GM23338 (cell line): ENCODE results near the gene RPS6KA3. TPM values are rescaled to one million over a fixed set of nuclear protein-coding genes. Genes with fewer than 3 reads are reported as not detected.

Source experiments
- ATAC-seq: fragments of 200-7000 bp; cut with Tn5 transposase; 3 replicates; pipeline ENCODE4 v1.9.1; 2020
- DNase-seq: peaks from one replicate; pipeline ENCODE4 v3.0.0-alpha.2; 2015; ENCODE audit warnings: low spot score
- H2AFZ ChIP-seq: fragments of 200-600 bp; sonication (generic); 2 replicates; pipeline ENCODE4 v1.8.0; 2016; ENCODE audit warnings: antibody characterized with exemption, mild to moderate bottlenecking, moderate library complexity
- H3F3A ChIP-seq: fragments of 200-600 bp; sonication (generic); replicated peaks from 2 replicates; pipeline ENCODE4 v1.8.0; 2017; ENCODE audit warnings: antibody characterized with exemption, mixed run types, low read depth
- H3K27ac ChIP-seq: fragments of 200-600 bp; sonication (generic); 2 replicates; pipeline ENCODE4 v1.6.1; 2016; ENCODE audit warnings: low read depth
- H3K27me3 ChIP-seq: fragments of 200-600 bp; sonication (generic); 2 replicates; pipeline ENCODE4 v1.8.0; 2016; ENCODE audit warnings: mild to moderate bottlenecking, mixed run types, moderate library complexity; ENCODE audit not compliant: insufficient read depth
- H3K36me3 ChIP-seq: fragments of 200-600 bp; sonication (generic); 2 replicates; pipeline ENCODE4 v1.8.0; 2016; ENCODE audit warnings: mild to moderate bottlenecking; ENCODE audit not compliant: insufficient read depth
- H3K4me1 ChIP-seq: fragments of 200-600 bp; sonication (generic); 2 replicates; pipeline ENCODE4 v1.8.0; 2016; ENCODE audit warnings: mild to moderate bottlenecking, moderate library complexity; ENCODE audit not compliant: insufficient read depth
- H3K4me2 ChIP-seq: fragments of 200-600 bp; sonication (generic); 2 replicates; pipeline ENCODE4 v1.7.1; 2017; ENCODE audit warnings: mixed run types
- H3K4me3 ChIP-seq: fragments of 200-600 bp; sonication (generic); 2 replicates; pipeline ENCODE4 v1.6.1; 2016; ENCODE audit warnings: mixed run types
- H3K79me2 ChIP-seq: fragments of 200-600 bp; sonication (generic); replicated peaks from 2 replicates; pipeline ENCODE4 v1.8.0; 2017; ENCODE audit warnings: mild to moderate bottlenecking; ENCODE audit not compliant: insufficient read depth
- H3K9me2 ChIP-seq: fragments of 200-600 bp; sonication (generic); 2 replicates; pipeline ENCODE4 v1.8.0; 2017; ENCODE audit not compliant: insufficient read depth
- H4K20me1 ChIP-seq: fragments of 200-600 bp; sonication (generic); replicated peaks from 2 replicates; pipeline ENCODE4 v1.8.0; 2017; ENCODE audit warnings: mild to moderate bottlenecking; ENCODE audit not compliant: insufficient read depth
- H3K27ac Mint-ChIP-seq: 2 replicates; pipeline ENCODE4 v1.8.0; 2020; ENCODE audit warnings: inconsistent platforms, mild to moderate bottlenecking, moderate library complexity, mixed read lengths
- H3K27me3 Mint-ChIP-seq: 3 replicates; pipeline ENCODE4 v1.8.0; 2022; ENCODE audit warnings: low read depth, mild to moderate bottlenecking, moderate library complexity, mixed read lengths, inconsistent platforms; ENCODE audit not compliant: insufficient read depth, poor library complexity
- H3K36me3 Mint-ChIP-seq: 3 replicates; pipeline ENCODE4 v1.8.0; 2021; ENCODE audit warnings: low read depth, mild to moderate bottlenecking, inconsistent platforms, moderate library complexity, mixed read lengths
- H3K4me1 Mint-ChIP-seq: 3 replicates; pipeline ENCODE4 v1.8.0; 2020; ENCODE audit warnings: mild to moderate bottlenecking, inconsistent platforms, mixed read lengths
- H3K4me3 Mint-ChIP-seq: 3 replicates; pipeline ENCODE4 v1.8.0; 2021; ENCODE audit warnings: moderate library complexity, mild to moderate bottlenecking, inconsistent platforms, mixed read lengths
- H3K9me3 Mint-ChIP-seq: 3 replicates; pipeline ENCODE4 v1.8.0; 2020; ENCODE audit warnings: moderate library complexity, mild to moderate bottlenecking, inconsistent platforms, mixed read lengths
- CTCF ChIP-seq, 2 experiments: fragments of 200-600 bp in 1 of 2; sonication (generic) in 1 of 2; conservative IDR thresholded peaks; 2 replicates each; pipeline versions ENCODE4 v1.5.1 to v1.6.1; 2016 to 2017; ENCODE audit warnings: antibody characterized with exemption in 2 of 2, low read depth in 2 of 2, mild to moderate bottlenecking in 2 of 2, moderate library complexity in 1 of 2
- EZH2 ChIP-seq: fragments of 200-600 bp; sonication (generic); IDR thresholded peaks from one replicate; pipeline ENCODE4 v1.8.0; 2017; ENCODE audit warnings: antibody characterized with exemption, mild to moderate bottlenecking, low read depth; ENCODE audit not compliant: unreplicated experiment
- JUNB ChIP-seq: IDR thresholded peaks from one replicate; pipeline ENCODE4 v1.6.1; 2016; ENCODE audit warnings: antibody characterized with exemption; ENCODE audit not compliant: unreplicated experiment
- NANOG ChIP-seq: IDR thresholded peaks from 2 replicates; pipeline ENCODE4 v1.6.1; 2016; ENCODE audit warnings: antibody characterized with exemption, borderline replicate concordance
- POLR2AphosphoS5 ChIP-seq: IDR thresholded peaks from 2 replicates; pipeline ENCODE4 v1.6.1; 2016; ENCODE audit warnings: antibody characterized with exemption, low read depth
- REST ChIP-seq: IDR thresholded peaks from one replicate; pipeline ENCODE4 v1.6.1; 2018; ENCODE audit warnings: antibody characterized with exemption; ENCODE audit not compliant: unreplicated experiment
- ZNF114 ChIP-seq: fragments of 250-450 bp; sonication (Bioruptor Pico); IDR thresholded peaks from 2 replicates; pipeline ENCODE4 v1.5.0; 2020; ENCODE audit warnings: mild to moderate bottlenecking, moderate library complexity
- ZNF331 ChIP-seq: fragments of 250-450 bp; sonication (Bioruptor Pico); IDR thresholded peaks from 2 replicates; pipeline ENCODE4 v1.5.0; 2020; ENCODE audit warnings: low read depth, mild to moderate bottlenecking, moderate library complexity
- ZNF462 ChIP-seq: fragments of 250-450 bp; sonication (Bioruptor Pico); IDR thresholded peaks from 2 replicates; pipeline ENCODE4 v1.5.0; 2020; ENCODE audit warnings: mild to moderate bottlenecking, moderate library complexity
- polyA plus RNA-seq: library from polyadenylated mRNA; unstranded; fragments of >200 nt; fragmentation: Nextera tagmentation; extraction: Ambion mirVana; gene quantifications from 2 replicates; pipeline ENCODE4 v1.2.1, GENCODE V29; 2016
- total RNA-seq: library from RNA; depleted of rRNA; stranded (reverse); fragments of >200 nt; shearing (Covaris generic); gene quantifications from 2 replicates; pipeline ENCODE4 v1.2.3, GENCODE V29; 2014

The RPS6KA3 gene
- total and polyA plus RNA-seq, 2 experiments from 2014 or later = 3.2 to 12.2 TPM

GRCh38 chrX:20139966-20140365 lies 126.7 kb downstream of the RPS6KA3 start (continued):
- no peak for TF ChIP-seq ZNF462
- TF ChIP-seq ZNF114 (CRISPR knock-in tag) = no peak

DNA sequence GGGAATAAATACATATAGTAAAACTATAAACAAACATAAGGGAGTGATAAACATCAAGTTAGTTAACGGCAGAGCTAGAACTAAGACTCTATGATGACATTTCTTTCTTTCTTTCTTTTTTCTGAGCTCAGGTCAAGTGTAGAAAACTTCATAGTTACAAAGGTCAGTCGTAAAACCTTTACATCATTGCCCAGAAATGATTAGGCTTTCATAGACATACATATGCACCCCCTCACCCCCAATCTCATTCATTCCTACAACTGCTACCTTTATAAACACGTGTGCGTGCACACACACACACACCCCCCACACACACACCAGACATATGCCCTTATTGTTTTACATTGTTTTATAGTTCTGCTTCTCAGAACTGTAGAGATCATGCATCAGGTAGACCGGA lies 130.8 kb downstream of the RPS6KA3 start:
- Mint-ChIP-seq H3K9me3 (no peaks in the 10 kb centered on the region), H3K4me1 (peaks cover 10% of the 10 kb centered on the region; the same call in 2 of the 3 replicates), H3K4me3 (no peak overlapping the region), H3K27me3 (peaks cover 2% of the 10 kb centered on the region), H3K27ac (no peak overlapping the region), H3K36me3 (peaks cover 81% of the 10 kb centered on the region)
- Histone ChIP-seq H3F3A (no peaks in the 10 kb centered on the region), H3K27me3 (no peaks in the 10 kb centered on the region), H2AFZ (no peak overlapping the region), H3K4me1 (no peaks in the 10 kb centered on the region; the same call in 1 of the 2 replicates), H3K4me2 (no peak overlapping the region), H3K27ac (no peak overlapping the region), H3K36me3 (peaks cover 36% of the 10 kb centered on the region; the same call in 1 of the 2 replicates), H4K20me1 (peaks cover 7% of the 10 kb centered on the region), H3K4me3 (no peak overlapping the region), H3K9me2 (no peaks in the 10 kb centered on the region), H3K79me2 (peaks cover 51% of the 10 kb centered on the region)
- no peak for DNase-seq
- ATAC-seq = no peak
- TF ChIP-seq JUNB (no peak), CTCF (conservative IDR thresholded peaks at IDR 0.05; ENCODE audit: low read depth in 2 of 2) (no peak), POLR2AphosphoS5 (no peak), NANOG (no peak), ZNF114 (CRISPR knock-in tag) (no peak), REST (no peak), EZH2 (no peak), ZNF331 (CRISPR knock-in tag) (no peak)
